Osteoblast (primary cell): ENCODE data around the gene DCUN1D3. TPM values are rescaled to one million over a fixed set of nuclear protein-coding genes. Genes with fewer than 3 reads are reported as not detected.

Source experiments
- DNase-seq: peaks from one replicate; pipeline ENCODE4 v3.0.0; 2011; ENCODE audit warnings: low spot score, mixed read lengths; ENCODE audit not compliant: insufficient read length; ENCODE audit errors: missing footprints
- H2AFZ ChIP-seq: 2 replicates; pipeline ENCODE4 v1.6.0; 2011; ENCODE audit warnings: mild to moderate bottlenecking, low read length
- H3K27ac ChIP-seq: 2 replicates; pipeline ENCODE4 v1.5.1; 2011; ENCODE audit warnings: mild to moderate bottlenecking, low read depth, low read length, moderate library complexity
- H3K27me3 ChIP-seq: 2 replicates; pipeline ENCODE4 v1.6.0; 2012; ENCODE audit warnings: mild to moderate bottlenecking, control low read depth, inconsistent platforms, low read length, moderate library complexity; ENCODE audit not compliant: insufficient read depth
- H3K36me3 ChIP-seq: 2 replicates; pipeline ENCODE4 v1.5.1; 2011; ENCODE audit warnings: mild to moderate bottlenecking, low read length, control low read depth, moderate library complexity; ENCODE audit not compliant: insufficient read depth
- H3K4me1 ChIP-seq: 2 replicates; pipeline ENCODE4 v1.5.1; 2011; ENCODE audit warnings: mild to moderate bottlenecking, low read length, control low read depth, moderate library complexity; ENCODE audit not compliant: insufficient read depth
- H3K4me2 ChIP-seq: 2 replicates; pipeline ENCODE4 v1.6.0; 2011; ENCODE audit warnings: mild to moderate bottlenecking, low read length; ENCODE audit not compliant: insufficient read depth
- H3K4me3 ChIP-seq: fragments of 200-600 bp; sonication (generic); 3 replicates; pipeline ENCODE4 v1.5.1; 2012; ENCODE audit warnings: mild to moderate bottlenecking, low read length, inconsistent platforms; ENCODE audit not compliant: insufficient read depth
- H3K79me2 ChIP-seq: 2 replicates; pipeline ENCODE4 v1.6.0; 2012; ENCODE audit warnings: mild to moderate bottlenecking, low read length, control low read depth, inconsistent platforms; ENCODE audit not compliant: insufficient read depth
- H3K9me3 ChIP-seq: 2 replicates; pipeline ENCODE4 v1.5.1; 2011; ENCODE audit warnings: low read depth, low read length, control low read depth
- H4K20me1 ChIP-seq: 2 replicates; pipeline ENCODE4 v1.6.0; 2012; ENCODE audit warnings: mild to moderate bottlenecking, low read length, control low read depth; ENCODE audit not compliant: insufficient read depth
- total RNA-seq: library from RNA; depleted of rRNA; stranded (reverse); fragments of >200 nt; gene quantifications from 2 replicates; pipeline ENCODE4 v1.2.3, GENCODE V29; 2012
- TF ChIP-seq, protein P1 (sequence below): IDR thresholded peaks from 2 replicates; pipeline ENCODE4 v1.5.1; 2011; ENCODE audit warnings: mild to moderate bottlenecking, low read depth, low read length, moderate library complexity; ENCODE audit errors: extremely low read depth

DCUN1D3 gene
- total RNA-seq, 1 donor = 33.7 TPM

DNA sequence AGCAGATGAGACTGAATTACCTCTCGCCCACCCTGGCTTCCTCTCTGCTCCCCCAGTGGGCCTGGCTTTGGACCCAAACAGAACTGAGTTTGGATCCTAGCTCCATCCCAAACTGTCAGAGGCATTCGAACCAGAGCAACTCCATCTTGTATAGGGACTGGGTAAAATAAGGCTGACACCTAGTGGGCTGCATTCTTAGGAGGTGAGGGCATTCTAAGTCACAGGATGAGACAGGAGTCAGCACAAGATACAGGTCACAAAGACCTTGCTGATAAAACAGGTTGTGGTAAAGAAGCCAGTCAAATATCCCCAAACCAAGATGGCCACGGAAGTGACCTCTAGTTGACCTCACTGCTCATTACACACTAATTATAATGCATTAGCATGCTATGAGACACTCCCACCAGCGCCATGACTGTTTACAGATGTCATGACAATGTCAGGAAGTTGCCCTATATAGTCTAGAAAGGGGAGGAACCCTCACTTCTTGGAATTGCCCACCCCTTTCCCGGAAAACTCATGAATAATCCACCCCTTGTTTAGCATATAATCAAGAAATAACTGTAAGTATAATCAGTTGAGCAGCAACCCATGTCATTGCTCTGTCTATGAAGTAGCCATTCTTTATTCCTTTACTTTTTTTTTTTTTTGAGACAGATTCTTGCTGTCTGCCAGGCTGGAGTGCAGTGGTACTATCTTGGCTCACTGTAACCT is 44.9 kb upstream of the DCUN1D3 start:
- TF ChIP-seq, protein P1, sequence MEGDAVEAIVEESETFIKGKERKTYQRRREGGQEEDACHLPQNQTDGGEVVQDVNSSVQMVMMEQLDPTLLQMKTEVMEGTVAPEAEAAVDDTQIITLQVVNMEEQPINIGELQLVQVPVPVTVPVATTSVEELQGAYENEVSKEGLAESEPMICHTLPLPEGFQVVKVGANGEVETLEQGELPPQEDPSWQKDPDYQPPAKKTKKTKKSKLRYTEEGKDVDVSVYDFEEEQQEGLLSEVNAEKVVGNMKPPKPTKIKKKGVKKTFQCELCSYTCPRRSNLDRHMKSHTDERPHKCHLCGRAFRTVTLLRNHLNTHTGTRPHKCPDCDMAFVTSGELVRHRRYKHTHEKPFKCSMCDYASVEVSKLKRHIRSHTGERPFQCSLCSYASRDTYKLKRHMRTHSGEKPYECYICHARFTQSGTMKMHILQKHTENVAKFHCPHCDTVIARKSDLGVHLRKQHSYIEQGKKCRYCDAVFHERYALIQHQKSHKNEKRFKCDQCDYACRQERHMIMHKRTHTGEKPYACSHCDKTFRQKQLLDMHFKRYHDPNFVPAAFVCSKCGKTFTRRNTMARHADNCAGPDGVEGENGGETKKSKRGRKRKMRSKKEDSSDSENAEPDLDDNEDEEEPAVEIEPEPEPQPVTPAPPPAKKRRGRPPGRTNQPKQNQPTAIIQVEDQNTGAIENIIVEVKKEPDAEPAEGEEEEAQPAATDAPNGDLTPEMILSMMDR = no peak
- Histone ChIP-seq H3K27me3 (no peaks in the 10 kb centered on the region), H3K9me3 (no peaks in the 10 kb centered on the region), H3K27ac (peak overlapping the region; percentile 25), H3K4me3 (no peak overlapping the region), H3K36me3 (no peaks in the 10 kb centered on the region), H3K79me2 (no peaks in the 10 kb centered on the region), H4K20me1 (no peaks in the 10 kb centered on the region), H2AFZ (peak overlapping the region; percentile 2), H3K4me1 (no peaks in the 10 kb centered on the region), H3K4me2 (no peak overlapping the region)
- no peak for DNase-seq

DNA sequence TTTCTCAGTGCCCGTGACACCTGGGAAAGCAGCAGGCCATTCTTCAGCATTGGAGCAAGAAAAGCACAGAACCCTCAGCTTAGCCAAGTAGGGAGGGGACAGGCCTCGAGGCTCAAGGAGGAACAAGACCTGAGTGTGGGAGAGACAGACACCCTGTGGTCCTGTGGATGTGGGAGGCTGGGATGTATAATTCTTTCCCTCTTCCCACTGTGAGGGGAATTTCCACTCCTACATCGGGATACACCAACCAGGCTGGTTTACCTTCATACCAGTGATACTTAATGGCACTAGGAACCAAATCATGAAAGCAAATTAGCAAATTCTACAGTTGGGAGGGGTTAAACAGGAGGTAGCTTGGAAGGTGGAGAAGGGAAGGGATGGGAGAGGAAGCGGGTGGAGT is 42.1 kb upstream of the DCUN1D3 start:
- Histone ChIP-seq H3K4me1 (peaks cover 7% of the 10 kb centered on the region), H3K27ac (no peak overlapping the region), H3K27me3 (no peaks in the 10 kb centered on the region), H3K4me2 (no peak overlapping the region), H3K9me3 (no peaks in the 10 kb centered on the region), H3K4me3 (no peak overlapping the region), H3K36me3 (no peaks in the 10 kb centered on the region), H3K79me2 (no peaks in the 10 kb centered on the region), H4K20me1 (no peaks in the 10 kb centered on the region), H2AFZ (no peak overlapping the region)
- TF ChIP-seq, protein P1 = no peak
- DNase-seq = no peak

DNA sequence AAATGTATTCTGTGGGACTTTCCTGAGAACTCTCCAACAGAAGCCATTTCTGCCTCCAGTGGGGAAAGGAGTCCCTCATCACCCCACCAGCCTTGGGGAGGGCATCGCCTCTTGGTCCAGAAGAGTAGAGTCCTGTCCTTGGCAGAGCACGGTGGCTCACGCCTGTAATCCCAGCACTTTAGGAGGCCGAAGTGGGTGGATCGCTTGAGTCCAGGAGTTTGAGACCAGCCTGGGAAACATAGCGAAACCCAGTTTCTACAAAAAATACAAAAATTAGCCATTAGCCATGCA is 41.4 kb upstream of the DCUN1D3 start:
- H4K20me1 ChIP-seq = no peaks in the 10 kb centered on the region
- no peak overlapping the region for H3K4me2 ChIP-seq
- TF ChIP-seq, protein P1 = no peak
- H3K4me3 ChIP-seq = no peak overlapping the region
- no peaks in the 10 kb centered on the region for H3K36me3 ChIP-seq
- H2AFZ ChIP-seq = no peak overlapping the region
- H3K79me2 ChIP-seq = no peaks in the 10 kb centered on the region
- no peaks in the 10 kb centered on the region for H3K9me3 ChIP-seq
- H3K27me3 ChIP-seq = no peaks in the 10 kb centered on the region
- no peak for DNase-seq
- H3K4me1 ChIP-seq = peaks cover 7% of the 10 kb centered on the region
- no peak overlapping the region for H3K27ac ChIP-seq

DNA sequence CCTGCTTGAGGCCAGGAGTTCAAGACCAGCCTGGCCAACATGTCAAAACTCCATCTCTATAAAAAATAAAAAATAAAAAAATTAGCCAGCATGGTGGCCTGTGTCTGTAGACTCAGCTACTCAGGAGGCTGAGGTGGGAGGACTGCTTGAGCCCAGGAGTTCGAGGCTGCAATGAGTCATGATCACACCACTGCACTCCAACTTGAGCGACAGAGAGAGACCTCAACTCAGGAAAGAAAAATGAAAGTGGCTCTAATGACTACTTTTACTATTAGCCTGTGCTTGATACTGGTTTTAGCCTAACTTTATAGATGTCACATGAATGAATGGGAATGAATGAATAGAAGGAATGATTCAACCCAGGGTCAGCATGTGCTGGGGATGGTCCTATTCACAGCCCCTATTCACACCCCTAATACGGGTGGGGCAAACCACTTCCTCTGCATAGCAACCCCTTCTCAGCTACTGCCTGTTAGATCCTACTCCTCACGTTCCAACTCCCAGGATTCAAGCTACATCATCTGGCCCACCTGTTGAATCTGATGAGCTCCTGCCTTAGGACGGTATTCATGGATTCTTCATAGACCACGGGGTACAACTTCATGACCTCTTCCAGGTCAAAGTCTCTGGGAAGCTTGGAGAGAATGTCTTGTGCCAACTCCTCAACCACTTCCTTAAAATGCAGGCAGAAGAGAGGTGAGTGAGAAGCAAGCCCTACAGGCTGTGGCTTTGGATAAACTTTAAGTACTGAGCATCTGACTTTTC is 40.9 kb upstream of the DCUN1D3 start:
- Histone ChIP-seq H3K4me2 (no peak overlapping the region), H3K4me1 (peaks cover 7% of the 10 kb centered on the region), H4K20me1 (no peaks in the 10 kb centered on the region), H3K27me3 (no peaks in the 10 kb centered on the region), H3K9me3 (no peaks in the 10 kb centered on the region), H3K27ac (no peak overlapping the region), H3K79me2 (no peaks in the 10 kb centered on the region), H3K36me3 (no peaks in the 10 kb centered on the region), H3K4me3 (no peak overlapping the region), H2AFZ (no peak overlapping the region)
- TF ChIP-seq, protein P1 = no peak
- no peak for DNase-seq
